Measurements from ENCODE around the gene NBPF6.
"Not testable (repeated sequence)": the region's sequence is repeated elsewhere in the genome, so short reads cannot be mapped to it uniquely, and the experiment has no call there.

Gene NBPF6

GRCh38 chr1:108495008-108495407 lies 44.9 kb downstream of the NBPF6 start:
- not testable (repeated sequence) for H3K4me2 ChIP-seq (ENCODE audit: low read length); H3K27me3 ChIP-seq (ENCODE audit: control insufficient read depth, insufficient read depth, low read length); H3K9ac ChIP-seq; H2AFZ ChIP-seq; H3K4me1 ChIP-seq; H3K27ac ChIP-seq; H3K36me3 ChIP-seq (ENCODE audit: control insufficient read depth, insufficient read depth, low read length); H3K9me3 ChIP-seq (ENCODE audit: control insufficient read depth, low read length); H3K4me3 ChIP-seq (ENCODE audit: low read depth, low read length); H3K79me2 ChIP-seq

- H3K9me3 ChIP-seq (ENCODE audit: control insufficient read depth, low read length); H3K27ac ChIP-seq; H3K4me2 ChIP-seq (ENCODE audit: low read length); H3K79me2 ChIP-seq; H3K36me3 ChIP-seq (ENCODE audit: control insufficient read depth, insufficient read depth, low read length); H3K4me3 ChIP-seq (ENCODE audit: low read depth, low read length); H2AFZ ChIP-seq; H3K9ac ChIP-seq; H3K4me1 ChIP-seq; H3K27me3 ChIP-seq (ENCODE audit: control insufficient read depth, insufficient read depth, low read length): not testable (repeated sequence)
Measured at GRCh38 chr1:108496856-108497255, 46.7 kb downstream of the NBPF6 start.

DNA sequence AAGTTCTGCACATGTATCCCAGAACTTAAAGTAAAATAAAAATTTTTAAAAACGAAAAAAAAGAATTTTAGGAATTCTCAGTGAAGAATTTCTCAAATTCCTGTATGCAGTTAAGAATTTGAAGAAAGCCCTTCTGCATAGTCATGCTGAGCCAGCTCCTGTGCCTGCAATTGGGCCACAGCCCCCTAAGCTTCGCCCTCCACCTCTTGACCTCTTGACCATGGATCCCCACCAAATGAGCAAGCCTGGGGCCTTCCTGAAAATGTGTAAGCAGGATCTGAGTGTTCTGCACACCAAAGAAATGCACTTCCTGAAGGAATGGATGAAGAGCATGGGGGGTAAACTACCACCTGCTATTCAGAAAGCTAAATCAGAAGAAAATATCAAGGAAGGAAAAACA lies 52.0 kb downstream of the NBPF6 start:
- no peak overlapping the region for H3K4me2 ChIP-seq (ENCODE audit: low read length)
- H3K36me3 ChIP-seq (ENCODE audit: control insufficient read depth, insufficient read depth, low read length), result no peaks in the 10 kb centered on the region
- TF ChIP-seq, protein P1, sequence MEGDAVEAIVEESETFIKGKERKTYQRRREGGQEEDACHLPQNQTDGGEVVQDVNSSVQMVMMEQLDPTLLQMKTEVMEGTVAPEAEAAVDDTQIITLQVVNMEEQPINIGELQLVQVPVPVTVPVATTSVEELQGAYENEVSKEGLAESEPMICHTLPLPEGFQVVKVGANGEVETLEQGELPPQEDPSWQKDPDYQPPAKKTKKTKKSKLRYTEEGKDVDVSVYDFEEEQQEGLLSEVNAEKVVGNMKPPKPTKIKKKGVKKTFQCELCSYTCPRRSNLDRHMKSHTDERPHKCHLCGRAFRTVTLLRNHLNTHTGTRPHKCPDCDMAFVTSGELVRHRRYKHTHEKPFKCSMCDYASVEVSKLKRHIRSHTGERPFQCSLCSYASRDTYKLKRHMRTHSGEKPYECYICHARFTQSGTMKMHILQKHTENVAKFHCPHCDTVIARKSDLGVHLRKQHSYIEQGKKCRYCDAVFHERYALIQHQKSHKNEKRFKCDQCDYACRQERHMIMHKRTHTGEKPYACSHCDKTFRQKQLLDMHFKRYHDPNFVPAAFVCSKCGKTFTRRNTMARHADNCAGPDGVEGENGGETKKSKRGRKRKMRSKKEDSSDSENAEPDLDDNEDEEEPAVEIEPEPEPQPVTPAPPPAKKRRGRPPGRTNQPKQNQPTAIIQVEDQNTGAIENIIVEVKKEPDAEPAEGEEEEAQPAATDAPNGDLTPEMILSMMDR (IDR thresholded peaks at IDR 0.05), result no peak
- no peak overlapping the region for H3K4me3 ChIP-seq (ENCODE audit: low read depth, low read length)
- no peak overlapping the region for H2AFZ ChIP-seq
- H3K9ac ChIP-seq, result no peak overlapping the region
- H3K79me2 ChIP-seq, result no peaks in the 10 kb centered on the region
- no peaks in the 10 kb centered on the region for H3K4me1 ChIP-seq
- H3K9me3 ChIP-seq (ENCODE audit: control insufficient read depth, low read length), result no peaks in the 10 kb centered on the region
- no peak overlapping the region for H3K27ac ChIP-seq
- no peaks in the 10 kb centered on the region for H3K27me3 ChIP-seq (ENCODE audit: control insufficient read depth, insufficient read depth, low read length)

DNA sequence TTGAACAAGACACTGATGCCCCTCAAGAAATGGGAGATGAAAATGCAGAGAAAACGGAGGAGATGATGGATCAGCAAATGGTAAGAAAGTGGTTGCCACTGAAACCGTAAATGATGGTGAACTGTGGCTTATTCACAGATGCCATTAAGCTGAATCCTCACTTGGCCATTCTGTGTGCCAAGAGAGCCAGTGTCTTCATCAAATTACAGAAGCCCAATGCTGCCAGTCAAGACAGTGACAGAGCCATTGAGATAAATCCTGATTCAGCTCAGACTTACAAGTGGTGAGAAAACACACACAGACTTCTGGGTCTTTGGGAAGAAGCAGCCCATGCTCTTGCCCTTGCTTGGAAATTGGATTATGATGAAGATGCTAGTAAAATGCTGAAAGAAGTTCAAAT lies 52.5 kb downstream of the NBPF6 start:
- H3K4me3 ChIP-seq (ENCODE audit: low read depth, low read length), result no peak overlapping the region
- no peak overlapping the region for H3K27ac ChIP-seq
- TF ChIP-seq, protein P1 (IDR thresholded peaks at IDR 0.05), result no peak
- H3K4me2 ChIP-seq (ENCODE audit: low read length), result no peak overlapping the region
- H3K4me1 ChIP-seq, result no peaks in the 10 kb centered on the region
- H3K9ac ChIP-seq, result no peak overlapping the region
- H2AFZ ChIP-seq, result no peak overlapping the region
- no peaks in the 10 kb centered on the region for H3K9me3 ChIP-seq (ENCODE audit: control insufficient read depth, low read length)
- no peaks in the 10 kb centered on the region for H3K36me3 ChIP-seq (ENCODE audit: control insufficient read depth, insufficient read depth, low read length)
- H3K79me2 ChIP-seq, result no peaks in the 10 kb centered on the region
- no peaks in the 10 kb centered on the region for H3K27me3 ChIP-seq (ENCODE audit: control insufficient read depth, insufficient read depth, low read length)

DNA sequence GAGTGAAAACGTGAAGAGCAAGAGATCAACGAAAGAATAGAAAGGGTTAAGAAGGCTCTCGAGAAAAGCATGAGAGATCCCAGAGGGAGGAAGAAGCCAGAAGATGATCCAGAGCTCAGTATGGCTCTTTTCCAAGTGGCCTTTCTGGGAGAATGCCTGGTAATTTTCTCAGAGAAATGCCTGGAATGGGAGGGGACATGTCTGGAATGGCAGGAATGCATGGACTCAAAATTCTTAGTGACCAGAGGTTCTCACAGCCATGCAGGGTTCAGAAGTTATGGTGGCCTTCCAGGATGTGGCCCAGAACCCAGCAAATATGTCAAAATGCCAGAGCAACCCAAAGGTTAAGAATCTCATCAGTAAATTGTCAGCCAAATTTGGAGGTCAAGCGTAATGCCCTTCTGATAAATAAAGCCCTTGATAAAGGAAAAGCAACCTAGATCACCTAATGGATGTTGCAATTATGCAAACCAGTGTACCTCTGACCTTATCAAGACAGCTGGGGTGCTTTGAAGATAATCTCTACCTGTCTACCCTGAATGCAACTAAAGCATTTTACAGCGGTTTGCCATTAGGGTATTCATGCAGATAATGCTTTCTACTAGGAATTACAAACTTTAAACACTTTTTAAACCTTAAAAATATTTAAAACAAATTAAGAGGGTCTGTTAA lies 53.1 kb downstream of the NBPF6 start:
- Histone ChIP-seq H3K4me1 (no peaks in the 10 kb centered on the region), H3K27me3 (ENCODE audit: control insufficient read depth, insufficient read depth, low read length) (no peaks in the 10 kb centered on the region), H3K36me3 (ENCODE audit: control insufficient read depth, insufficient read depth, low read length) (no peaks in the 10 kb centered on the region), H3K4me3 (ENCODE audit: low read depth, low read length) (no peak overlapping the region), H2AFZ (no peak overlapping the region), H3K9me3 (ENCODE audit: control insufficient read depth, low read length) (no peaks in the 10 kb centered on the region), H3K27ac (no peak overlapping the region), H3K79me2 (no peaks in the 10 kb centered on the region), H3K4me2 (ENCODE audit: low read length) (no peak overlapping the region), H3K9ac (no peak overlapping the region)
- TF ChIP-seq, protein P1 (IDR thresholded peaks at IDR 0.05), result no peak

GRCh38 chr1:108504447-108504846 lies 54.3 kb downstream of the NBPF6 start:
- Histone ChIP-seq H3K9me3 (ENCODE audit: control insufficient read depth, low read length) (no peaks in the 10 kb centered on the region), H3K9ac (no peak overlapping the region), H3K4me3 (ENCODE audit: low read depth, low read length) (no peak overlapping the region), H3K36me3 (ENCODE audit: control insufficient read depth, insufficient read depth, low read length) (no peaks in the 10 kb centered on the region), H3K4me2 (ENCODE audit: low read length) (no peak overlapping the region), H3K27me3 (ENCODE audit: control insufficient read depth, insufficient read depth, low read length) (no peaks in the 10 kb centered on the region), H2AFZ (no peak overlapping the region), H3K4me1 (no peaks in the 10 kb centered on the region), H3K79me2 (no peaks in the 10 kb centered on the region), H3K27ac (no peak overlapping the region)
- TF ChIP-seq, protein P1 (IDR thresholded peaks at IDR 0.05), result no peak
